Brain microvascular endothelial cell (primary cell): ENCODE data around the gene GART.

Experiments used
- DNase-seq: peaks from one replicate; pipeline ENCODE4 v3.0.0-alpha.2; 2020
- H3K27ac ChIP-seq: fragments of 250-450 bp; sonication (Bioruptor Pico); 2 replicates; pipeline ENCODE4 v1.5.1; 2020; ENCODE audit warnings: mild to moderate bottlenecking, moderate library complexity
- H3K27me3 ChIP-seq: fragments of 250-450 bp; sonication (Bioruptor Pico); replicated peaks from 2 replicates; pipeline ENCODE4 v1.5.1; 2020; ENCODE audit warnings: mild to moderate bottlenecking
- H3K36me3 ChIP-seq: fragments of 250-450 bp; sonication (Bioruptor Pico); replicated peaks from 2 replicates; pipeline ENCODE4 v1.5.1; 2020; ENCODE audit warnings: mild to moderate bottlenecking
- H3K4me3 ChIP-seq: 2 replicates; pipeline ENCODE4 v1.5.1; 2011; ENCODE audit warnings: low read depth, mild to moderate bottlenecking, control low read depth, low read length, moderate library complexity
- in situ Hi-C: cut with HindIII; loops from 2 replicates; pipeline ENCODE4 v1.10.0; 2017; ENCODE audit warnings: low sequenced_read_pairs, low pct_ligation_motif_present
- TF ChIP-seq, protein P1 (sequence below): IDR thresholded peaks from 2 replicates; pipeline ENCODE4 v1.5.1; 2011; ENCODE audit warnings: low read depth, mild to moderate bottlenecking, moderate library complexity, low read length, control low read depth, inconsistent platforms; ENCODE audit errors: missing control alignments

GART gene

DNA sequence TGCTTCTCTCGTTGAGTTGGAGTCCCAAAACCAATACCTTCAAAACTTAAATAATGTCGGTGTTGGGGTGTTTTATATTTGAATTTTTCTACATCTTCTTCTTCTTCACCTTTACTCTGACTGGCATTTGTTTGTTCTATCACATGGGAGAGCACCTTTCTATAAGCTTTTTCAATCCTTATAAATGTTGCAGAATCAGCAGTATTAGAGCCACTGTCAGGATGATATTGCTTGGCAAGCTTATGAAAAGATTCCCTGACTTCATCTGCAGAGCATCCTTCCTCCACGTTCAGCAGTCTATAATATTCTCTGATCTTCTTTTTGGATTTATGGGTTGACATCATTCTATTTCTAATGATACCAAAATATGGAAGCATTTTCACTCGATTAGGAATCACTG is 53.0 kb downstream of the GART start:
- Histone ChIP-seq H3K27me3 (no peaks in the 10 kb centered on the region), H3K4me3 (no peak overlapping the region), H3K36me3 (no peaks in the 10 kb centered on the region), H3K27ac (no peak overlapping the region)
- TF ChIP-seq, protein P1, sequence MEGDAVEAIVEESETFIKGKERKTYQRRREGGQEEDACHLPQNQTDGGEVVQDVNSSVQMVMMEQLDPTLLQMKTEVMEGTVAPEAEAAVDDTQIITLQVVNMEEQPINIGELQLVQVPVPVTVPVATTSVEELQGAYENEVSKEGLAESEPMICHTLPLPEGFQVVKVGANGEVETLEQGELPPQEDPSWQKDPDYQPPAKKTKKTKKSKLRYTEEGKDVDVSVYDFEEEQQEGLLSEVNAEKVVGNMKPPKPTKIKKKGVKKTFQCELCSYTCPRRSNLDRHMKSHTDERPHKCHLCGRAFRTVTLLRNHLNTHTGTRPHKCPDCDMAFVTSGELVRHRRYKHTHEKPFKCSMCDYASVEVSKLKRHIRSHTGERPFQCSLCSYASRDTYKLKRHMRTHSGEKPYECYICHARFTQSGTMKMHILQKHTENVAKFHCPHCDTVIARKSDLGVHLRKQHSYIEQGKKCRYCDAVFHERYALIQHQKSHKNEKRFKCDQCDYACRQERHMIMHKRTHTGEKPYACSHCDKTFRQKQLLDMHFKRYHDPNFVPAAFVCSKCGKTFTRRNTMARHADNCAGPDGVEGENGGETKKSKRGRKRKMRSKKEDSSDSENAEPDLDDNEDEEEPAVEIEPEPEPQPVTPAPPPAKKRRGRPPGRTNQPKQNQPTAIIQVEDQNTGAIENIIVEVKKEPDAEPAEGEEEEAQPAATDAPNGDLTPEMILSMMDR, result no peak
- in situ Hi-C loops, result no loop called here
- no peak for DNase-seq

DNA sequence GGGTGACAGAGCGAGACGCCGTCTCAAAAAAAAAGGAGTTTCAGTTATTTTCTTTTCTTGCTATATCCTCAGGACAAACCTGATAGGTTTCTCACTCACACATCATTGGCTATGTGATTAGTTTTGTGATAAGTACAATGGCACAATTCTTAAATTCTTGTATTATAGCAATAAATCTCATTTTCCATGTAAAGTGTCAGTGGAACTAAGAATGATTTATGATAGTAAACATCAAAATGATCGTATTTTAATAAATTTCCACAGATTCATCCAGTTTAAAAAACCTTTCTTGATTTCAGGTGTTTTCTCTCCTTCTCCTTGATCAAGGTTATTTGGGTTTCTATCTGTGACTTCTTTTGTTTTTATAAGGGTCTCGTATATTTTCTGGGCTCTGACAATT is 53.9 kb downstream of the GART start:
- Histone ChIP-seq H3K27me3 (no peaks in the 10 kb centered on the region), H3K4me3 (no peak overlapping the region), H3K36me3 (no peaks in the 10 kb centered on the region), H3K27ac (no peak overlapping the region)
- TF ChIP-seq, protein P1, result no peak
- no peak for DNase-seq
- in situ Hi-C loops, result no loop called here

DNA sequence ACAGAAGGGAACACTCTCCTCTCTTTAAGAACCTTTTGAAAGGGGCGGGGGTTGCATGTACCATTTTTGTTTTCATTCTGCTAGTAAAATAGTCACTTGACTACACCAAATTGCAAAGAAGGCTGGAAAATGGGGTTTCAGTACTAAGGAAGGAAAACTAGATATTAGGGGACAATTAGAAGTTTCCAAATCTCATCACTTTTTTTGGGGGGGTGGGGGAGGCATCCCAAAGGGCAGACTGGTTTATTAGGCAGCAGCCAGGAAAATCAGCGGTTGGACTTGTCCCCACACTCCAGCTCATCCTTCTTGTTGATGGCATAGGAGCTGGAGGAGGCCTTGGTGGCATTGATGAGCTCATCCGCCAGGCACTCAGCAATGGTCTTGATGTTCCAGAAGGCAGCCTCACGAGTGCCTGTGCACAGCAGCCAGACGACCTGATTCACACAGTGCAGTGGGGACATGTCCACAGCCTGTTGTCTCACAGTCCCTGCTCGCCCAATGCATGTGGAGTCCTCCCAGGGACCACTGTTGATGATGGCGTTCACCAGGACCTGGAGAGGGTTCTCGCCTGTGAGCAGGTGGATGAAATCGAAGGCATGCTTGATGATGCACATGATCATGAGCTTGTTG is 60.5 kb downstream of the GART start:
- no peak for DNase-seq
- Histone ChIP-seq H3K36me3 (no peaks in the 10 kb centered on the region), H3K27me3 (no peaks in the 10 kb centered on the region), H3K4me3 (no peak overlapping the region), H3K27ac (no peak overlapping the region)
- TF ChIP-seq, protein P1, result no peak
- in situ Hi-C loops, result no loop called here

DNA sequence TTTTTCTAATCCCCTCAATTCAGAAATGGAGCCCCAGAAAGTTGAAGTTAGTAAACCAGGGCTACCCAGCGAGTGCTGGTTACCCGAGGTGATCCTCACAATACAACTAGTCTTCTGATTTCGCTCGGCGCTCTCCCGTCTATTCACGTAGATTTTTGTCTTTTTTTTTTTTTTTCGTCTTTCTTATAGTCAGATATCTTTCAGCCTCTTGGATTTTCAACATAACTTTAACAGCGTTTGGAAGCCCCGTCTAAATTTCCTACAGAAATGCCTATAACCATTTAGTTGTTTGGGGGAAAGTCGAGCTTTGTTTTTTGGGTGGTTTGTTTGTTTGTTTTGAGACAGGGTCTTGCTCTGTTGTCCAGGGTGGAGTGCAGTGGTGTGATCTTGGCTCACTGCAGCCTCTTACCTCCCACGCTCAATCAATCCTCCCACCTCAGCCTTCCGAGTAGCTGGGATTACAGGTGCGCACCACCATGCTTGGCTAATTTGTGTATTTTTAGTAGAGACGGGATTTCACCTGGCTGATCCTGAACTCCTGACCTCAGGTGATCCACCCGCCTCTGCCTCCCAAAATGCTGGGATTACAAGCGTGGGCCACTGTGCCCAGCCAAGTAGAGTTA is 61.3 kb downstream of the GART start:
- TF ChIP-seq, protein P1, result no peak
- DNase-seq, result no peak
- Histone ChIP-seq H3K27me3 (no peaks in the 10 kb centered on the region), H3K36me3 (no peaks in the 10 kb centered on the region), H3K4me3 (peak overlapping the region; percentile 83), H3K27ac (peak overlapping the region; percentile 81)
- in situ Hi-C loops, result no loop called here

DNA sequence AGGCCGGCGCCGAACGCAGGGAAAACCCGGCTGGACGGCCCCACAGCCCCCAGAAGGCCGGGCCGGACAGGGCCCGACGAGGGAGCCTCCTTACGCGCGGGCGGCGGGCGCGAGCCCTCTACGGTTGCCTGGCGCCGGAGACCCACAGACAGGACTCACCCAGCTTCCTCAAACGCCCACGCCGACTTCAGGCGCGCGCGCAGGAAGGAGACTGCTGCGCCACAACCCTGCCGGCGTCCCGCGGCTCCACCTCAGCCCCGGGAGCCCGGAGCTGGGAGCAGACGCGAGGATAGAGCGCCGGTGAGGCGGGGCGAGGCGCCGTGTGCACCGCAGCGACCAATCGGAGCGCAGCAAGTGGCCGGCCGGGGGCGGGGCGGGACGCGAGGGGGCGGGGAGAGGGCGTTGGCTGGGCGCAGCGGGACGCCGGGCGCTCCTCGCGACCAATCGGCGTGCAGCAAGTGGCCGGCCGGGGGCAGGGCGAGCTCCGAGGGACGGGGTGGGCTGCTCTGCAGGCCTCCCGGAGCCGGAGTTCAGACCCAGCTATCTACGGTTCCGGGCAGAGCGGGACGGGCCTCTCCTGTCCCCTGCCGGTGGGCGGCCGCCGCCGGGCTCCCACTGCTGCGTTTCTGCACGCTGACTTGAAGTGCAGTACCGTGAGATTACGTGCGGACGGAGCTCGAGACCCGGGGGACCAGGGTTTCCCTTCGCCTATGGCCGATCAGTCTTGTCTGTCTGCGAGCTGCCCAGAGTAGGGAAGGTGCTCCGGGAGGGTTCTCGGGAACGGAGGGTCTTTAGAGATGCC is 62.0 kb downstream of the GART start, which contains the start of gene TMEM50B:
Gene TMEM50B, minus strand, starts transcription at position 296 of the 802 bp plus-strand sequence. CDS start 11,089 bp downstream, outside the sequence.
- peak within 1 kb of the TSS; percentile 83 for H3K4me3 ChIP-seq
- no peaks in the 10 kb centered on the region for H3K27me3 ChIP-seq
- H3K27ac ChIP-seq, result peak within 1 kb of the TSS; percentile 81
- H3K36me3 ChIP-seq, result no peaks in the 10 kb centered on the region
- peak; percentile 92 for DNase-seq
- in situ Hi-C loops, result no loop called here
- TF ChIP-seq, protein P1, result peak; percentile 56
